H54 (cell line): Measurements from ENCODE around the gene CNR2.
"Not testable (repeated sequence)": the region's sequence is repeated elsewhere in the genome, so short reads cannot be mapped to it uniquely, and the experiment has no call there.

Experiments used
- DNase-seq: peaks from one replicate; pipeline ENCODE4 v3.0.0; 2011; ENCODE audit warnings: low spot score, mixed read lengths; ENCODE audit not compliant: insufficient read length
- FAIRE-seq: peaks from 3 replicates; lab custom pipeline; 2011; peaks lifted over from hg19 to GRCh38; lab: Jason Lieb, UNC
- POLR2A ChIP-seq: IDR thresholded peaks from 2 replicates; pipeline ENCODE4 v1.6.1; 2011; ENCODE audit warnings: low read depth, mild to moderate bottlenecking, low read length

The CNR2 gene

GRCh38 chr1:23882746-23883145 lies 30.4 kb downstream of the CNR2 start:
- FAIRE-seq (no peak), DNase-seq (no peak)
- no peak for TF ChIP-seq POLR2A

- no peak for TF ChIP-seq POLR2A
- FAIRE-seq (no peak), DNase-seq (no peak)
These were observed 33.4 kb downstream of the CNR2 start for GRCh38 chr1:23879809-23880208.

GRCh38 chr1:23878668-23879067 lies 34.5 kb downstream of the CNR2 start:
- TF ChIP-seq POLR2A: no peak

GRCh38 chr1:23875382-23875781 lies 37.8 kb downstream of the CNR2 start:
- TF ChIP-seq POLR2A: no peak
- DNase-seq: no peak
- no peak for FAIRE-seq

More at GRCh38 chr1:23878668-23879067, 34.5 kb downstream of the CNR2 start:
- no peak for FAIRE-seq
- DNase-seq: no peak

GRCh38 chr1:23872421-23872820 lies 40.7 kb downstream of the CNR2 start:
- no peak for TF ChIP-seq POLR2A
- no peak for FAIRE-seq
- no peak for DNase-seq

GRCh38 chr1:23869051-23869450 lies 44.1 kb downstream of the CNR2 start:
- TF ChIP-seq POLR2A: no peak
- FAIRE-seq (no peak), DNase-seq (no peak)

DNA sequence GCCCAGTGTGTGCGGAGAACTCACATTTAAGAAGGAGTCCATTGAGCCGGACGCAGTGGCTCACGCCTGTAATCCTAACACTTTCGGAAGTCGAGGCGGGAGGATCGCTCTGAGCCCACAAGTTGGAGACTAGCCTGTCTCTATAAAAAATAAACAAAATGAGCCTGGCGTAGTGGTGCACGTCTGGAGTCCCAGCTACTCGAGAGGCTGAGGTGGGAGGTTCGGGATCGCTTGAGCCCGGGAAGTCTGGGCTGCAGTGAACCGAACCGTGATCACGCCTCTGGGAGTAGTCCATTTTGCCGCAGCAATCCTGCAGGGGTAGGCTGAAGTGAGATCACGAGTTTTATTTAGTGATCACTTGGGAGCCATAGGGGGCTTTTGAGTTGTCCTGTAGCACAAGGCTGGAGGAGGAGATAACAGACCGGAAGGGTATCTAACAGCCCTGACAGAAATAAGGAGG lies 44.6 kb downstream of the CNR2 start:
- no peak for TF ChIP-seq POLR2A
- DNase-seq (peak; percentile 34), FAIRE-seq (no peak)

DNA sequence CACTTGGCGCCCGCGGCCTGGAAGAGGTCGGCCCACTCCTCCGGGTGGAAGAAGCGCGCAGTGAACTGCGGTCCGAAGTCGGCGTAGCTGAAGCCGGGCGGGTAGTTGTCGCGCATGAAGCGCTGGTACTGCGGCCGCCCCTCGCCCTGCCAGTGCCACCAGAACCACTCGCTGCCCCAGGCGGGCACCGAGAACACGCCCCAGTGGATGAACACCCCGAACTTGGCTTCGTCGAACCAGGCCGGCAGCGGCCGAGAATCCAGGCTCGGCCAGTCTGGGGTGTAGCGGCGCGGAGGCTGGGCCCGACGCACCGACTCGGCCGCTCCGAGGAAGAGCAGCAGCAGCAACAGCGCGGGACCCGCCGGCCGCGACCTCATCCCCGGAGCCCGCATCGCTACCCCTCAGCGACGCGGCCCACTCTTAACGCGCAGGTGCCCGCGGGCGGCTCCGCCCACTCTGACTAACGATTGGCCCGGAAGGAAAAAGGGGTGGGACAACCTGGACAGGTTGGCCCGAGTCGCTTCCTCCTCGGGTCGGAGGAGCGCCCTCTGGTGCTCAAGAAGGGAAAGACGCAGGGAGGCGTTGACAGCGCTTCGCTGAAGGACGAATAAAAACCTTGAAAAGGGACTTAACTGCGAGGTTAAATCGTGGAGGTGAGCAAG lies 45.1 kb downstream of the CNR2 start, which contains the start of gene FUCA1:
Gene FUCA1, minus strand, starts transcription at position 396 of the 662 bp plus-strand sequence. Its CDS starts 4 bp downstream, at position 392.
- TF ChIP-seq POLR2A: 0 out of 2 replicates have a peak, but pooled peaks have one; percentile 50
- FAIRE-seq (peak; percentile 84), DNase-seq (peak; percentile 85)

- DNase-seq (no peak), FAIRE-seq (no peak)
These were observed 45.6 kb downstream of the CNR2 start for GRCh38 chr1:23867542-23867894.

GRCh38 chr1:23865543-23865930 lies 47.6 kb downstream of the CNR2 start:
- no peak for TF ChIP-seq POLR2A
- peak; percentile 30 for FAIRE-seq
- no peak for DNase-seq

More at GRCh38 chr1:23867542-23867894, 45.6 kb downstream of the CNR2 start:
- TF ChIP-seq POLR2A: no peak

- no peak for FAIRE-seq
- no peak for TF ChIP-seq POLR2A
These were observed 48.2 kb downstream of the CNR2 start for GRCh38 chr1:23864801-23865542.

DNA sequence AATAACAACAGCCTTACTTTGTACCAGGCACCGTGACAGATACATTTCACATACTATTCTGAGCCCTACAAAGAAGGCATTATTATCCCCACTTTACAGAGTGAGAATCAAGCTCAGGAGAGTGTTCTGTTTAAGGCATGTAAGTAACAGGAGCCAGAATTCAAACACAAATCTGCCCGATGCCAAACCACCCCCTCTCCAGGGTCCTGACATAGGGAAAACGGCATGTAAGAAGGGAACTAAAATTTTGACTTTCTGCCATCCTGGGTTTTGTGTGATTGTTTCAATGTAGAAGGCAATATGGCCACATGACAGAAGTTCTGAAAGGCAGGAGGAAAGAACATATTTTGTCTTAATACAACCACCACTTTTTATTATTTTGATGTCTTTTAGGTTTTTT lies 50.5 kb downstream of the CNR2 start:
- no peak for TF ChIP-seq POLR2A
- DNase-seq (no peak), FAIRE-seq (no peak)

More at GRCh38 chr1:23864801-23865542, 48.2 kb downstream of the CNR2 start:
- no peak for DNase-seq

- TF ChIP-seq POLR2A: no peak
- DNase-seq (no peak), FAIRE-seq (no peak)
These were observed 58.6 kb downstream of the CNR2 start for GRCh38 chr1:23854568-23854967.

DNA sequence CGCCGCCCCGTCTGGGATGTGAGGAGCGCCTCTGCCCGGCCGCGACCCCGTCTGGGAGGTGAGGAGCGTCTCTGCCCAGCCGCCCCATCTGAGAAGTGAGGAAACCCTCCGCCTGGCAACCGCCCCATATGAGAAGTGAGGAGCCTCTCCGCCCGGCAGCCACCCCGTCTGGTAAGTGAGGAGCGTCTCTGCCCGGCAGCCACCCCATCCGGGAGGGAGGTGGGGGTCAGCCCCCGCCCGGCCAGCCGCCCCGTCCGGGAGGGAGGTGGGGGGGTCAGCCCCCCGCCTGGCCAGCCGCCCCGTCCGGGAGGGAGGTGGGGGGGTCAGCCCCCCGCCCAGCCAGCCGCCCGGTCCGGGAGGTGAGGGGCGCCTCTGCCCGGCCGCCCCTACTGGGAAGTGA lies 60.0 kb downstream of the CNR2 start:
- not testable (repeated sequence) for DNase-seq, FAIRE-seq

GRCh38 chr1:23851406-23851805 lies 61.8 kb downstream of the CNR2 start:
- not testable (repeated sequence) for DNase-seq, FAIRE-seq
